HT1080 (cell line): ENCODE measurements around the gene PRAMEF18. TPM values are rescaled to one million over a fixed set of nuclear protein-coding genes. Genes with fewer than 3 reads are reported as not detected.
"Not testable (repeated sequence)": the region's sequence is repeated elsewhere in the genome, so short reads cannot be mapped to it uniquely, and the experiment has no call there.

ENCODE experiments used
- DNase-seq: peaks from one replicate; pipeline ENCODE4 v3.0.0-alpha.2; 2015; ENCODE audit warnings: low read depth
- total RNA-seq: library from RNA; depleted of rRNA; stranded (reverse); fragments of >200 nt; shearing (Covaris generic); gene quantifications from 2 replicates; pipeline ENCODE4 v1.2.3, GENCODE V29; 2014; rRNA removed

Gene PRAMEF18
- total RNA-seq, 1 experiment from 2014 or later, result not detected

DNA sequence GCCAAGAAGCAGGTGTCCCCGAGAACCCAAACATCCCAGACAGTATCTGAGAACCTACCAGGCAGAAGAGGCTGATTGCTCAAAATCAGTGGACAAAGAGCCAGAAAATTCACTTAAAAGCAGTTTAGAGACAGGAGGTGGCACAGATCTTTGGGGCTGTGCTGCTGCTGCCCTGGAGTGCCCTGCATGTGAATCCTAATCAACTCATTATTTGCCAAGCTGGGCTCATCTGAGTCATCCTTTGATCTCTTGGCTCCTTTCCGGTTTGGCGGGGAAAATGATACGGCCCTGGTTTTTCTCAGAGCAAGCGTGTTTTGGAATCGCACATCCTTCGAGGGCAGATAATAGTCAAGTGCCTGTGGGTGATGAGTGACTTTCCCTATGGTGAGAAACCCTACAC is 9.3 kb downstream of the PRAMEF18 start:
- DNase-seq, result not testable (repeated sequence)

DNA sequence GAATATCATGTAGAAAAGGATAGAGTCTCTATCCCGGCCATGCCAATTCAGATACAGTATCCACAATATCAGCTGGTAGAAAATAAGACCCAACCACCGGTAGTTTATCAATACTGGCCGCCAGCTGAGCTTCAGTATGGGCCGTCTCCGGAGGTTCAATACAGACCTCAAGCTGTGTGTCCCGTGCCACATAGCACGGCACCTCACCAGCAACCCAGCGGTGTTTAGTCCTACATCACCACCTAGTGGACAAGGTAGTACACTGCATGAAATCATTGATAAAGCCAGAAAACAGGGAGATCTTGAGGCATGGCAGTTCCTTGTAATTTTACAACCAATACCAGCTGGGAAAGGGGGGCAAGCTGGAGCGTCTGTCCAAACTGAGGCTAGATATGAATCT is 17.2 kb downstream of the PRAMEF18 start:
- not testable (repeated sequence) for DNase-seq

DNA sequence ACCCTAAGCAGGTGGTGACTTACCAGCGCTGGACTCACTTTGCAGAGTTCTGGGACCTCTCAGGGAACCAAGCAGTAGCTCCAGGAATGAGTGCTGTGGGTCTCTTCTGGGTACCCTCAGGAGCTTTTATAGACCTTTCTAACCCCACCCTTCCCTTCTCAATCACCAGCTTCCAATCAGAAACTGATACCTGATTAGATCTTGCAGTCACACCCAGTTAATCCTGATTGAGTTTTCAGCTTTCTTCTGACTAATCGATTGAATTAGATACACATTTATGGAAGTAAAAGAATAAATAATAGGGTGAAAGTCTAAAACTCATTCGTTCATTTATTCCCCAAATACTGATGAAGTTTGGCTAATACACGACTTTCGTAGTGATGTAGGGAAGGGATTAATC is 24.6 kb downstream of the PRAMEF18 start, which contains the start of gene PRAMEF13:
Gene PRAMEF13, minus strand, starts transcription at position 101 of the 400 bp plus-strand sequence. CDS start 1,820 bp downstream, outside the sequence.
- DNase-seq, result not testable (repeated sequence)

Other genes with a start within 250 kb of the PRAMEF18 start
- gene PRAMEF27, start 169.6 kb downstream of the PRAMEF18 start, total RNA-seq, result not detected in 2 replicates
- not detected in 2 replicates for gene HNRNPCL3, start 165.4 kb downstream of the PRAMEF18 start, total RNA-seq
- not detected in 2 replicates for gene PRAMEF25, start 155.4 kb downstream of the PRAMEF18 start, total RNA-seq
- gene HNRNPCL2, start 109.3 kb downstream of the PRAMEF18 start, total RNA-seq, result not detected in 2 replicates
- gene PRAMEF26, start 70.1 kb downstream of the PRAMEF18 start, total RNA-seq, result not detected in 2 replicates
- not detected in 2 replicates for gene HNRNPCL4, start 60.5 kb downstream of the PRAMEF18 start, total RNA-seq
- not detected in 2 replicates for gene PRAMEF9, start 54.3 kb downstream of the PRAMEF18 start, total RNA-seq
- not detected in 2 replicates for gene PRAMEF13, start 24.7 kb downstream of the PRAMEF18 start, total RNA-seq
- gene PRAMEF5, start 28.0 kb upstream of the PRAMEF18 start, total RNA-seq, result not detected in 2 replicates
- gene PRAMEF8, start 59.0 kb upstream of the PRAMEF18 start, total RNA-seq, result not detected in 2 replicates
- gene PRAMEF33, start 77.4 kb upstream of the PRAMEF18 start, total RNA-seq, result not detected in 2 replicates
- not detected in 2 replicates for gene PRAMEF15, start 89.4 kb upstream of the PRAMEF18 start, total RNA-seq
- gene PRAMEF14, start 121.0 kb upstream of the PRAMEF18 start, total RNA-seq, result not detected in 2 replicates
- not detected in 2 replicates for gene PRAMEF19, start 145.8 kb upstream of the PRAMEF18 start, total RNA-seq
- not detected in 2 replicates for gene PRAMEF17, start 163.5 kb upstream of the PRAMEF18 start, total RNA-seq
- not detected in 2 replicates for gene PRAMEF20, start 184.3 kb upstream of the PRAMEF18 start, total RNA-seq